HG02943 (cell line): Measurements from ENCODE around the gene CELA1.
"Not testable (repeated sequence)": the region's sequence is repeated elsewhere in the genome, so short reads cannot be mapped to it uniquely, and the experiment has no call there.

ENCODE experiments used
- ATAC-seq: cut with Tn5 transposase; IDR thresholded peaks from one replicate; pipeline ENCODE4 v1.9.1; 2021; ENCODE audit warnings: mild to moderate bottlenecking, low read depth, moderate library complexity; ENCODE audit not compliant: unreplicated experiment

CELA1 gene

GRCh38 chr12:51320695-51321320 lies 25.7 kb downstream of the CELA1 start:
- no peak for ATAC-seq

GRCh38 chr12:51320311-51320694 lies 26.2 kb downstream of the CELA1 start:
- no peak for ATAC-seq

- no peak for ATAC-seq
Observed at GRCh38 chr12:51318846-51319599, 27.5 kb downstream of the CELA1 start.

DNA sequence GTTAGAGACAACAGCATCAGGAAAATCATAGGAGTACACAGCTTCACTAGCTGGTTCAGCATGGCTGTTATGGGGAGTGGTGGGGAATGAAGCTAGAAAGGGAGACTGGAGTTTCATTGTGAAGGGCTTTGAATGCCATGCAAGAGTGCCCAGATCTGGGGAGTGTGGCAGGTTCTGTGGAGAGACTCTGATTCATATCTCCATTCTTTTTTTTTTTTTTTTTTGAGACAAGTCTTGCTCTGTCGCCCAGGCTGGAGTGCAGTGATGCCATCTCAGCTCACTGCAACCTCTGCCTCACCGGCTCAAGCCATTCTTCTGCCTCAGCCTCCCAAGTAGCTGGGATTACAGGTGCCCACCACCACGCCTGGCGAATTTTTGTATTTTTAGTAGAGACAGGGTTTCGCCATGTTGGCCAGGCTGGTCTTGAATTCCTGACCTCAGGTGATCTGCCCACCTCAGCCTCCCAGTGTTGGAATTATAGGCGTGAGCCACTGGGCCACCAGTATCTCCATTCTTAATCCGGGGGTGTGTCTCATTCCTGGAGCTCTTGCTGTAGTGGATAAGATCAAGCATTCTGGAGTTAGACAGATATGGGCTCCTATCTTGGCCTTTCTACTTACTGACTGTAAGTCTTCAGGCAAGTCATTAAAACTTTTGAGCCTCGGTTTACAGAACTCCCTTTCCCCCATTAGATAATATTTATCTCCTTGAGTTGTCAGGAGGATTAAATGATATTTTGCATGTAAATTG lies 28.2 kb downstream of the CELA1 start:
- not testable (repeated sequence) for ATAC-seq

GRCh38 chr12:51311389-51311788 lies 35.1 kb downstream of the CELA1 start:
- ATAC-seq, result no peak

DNA sequence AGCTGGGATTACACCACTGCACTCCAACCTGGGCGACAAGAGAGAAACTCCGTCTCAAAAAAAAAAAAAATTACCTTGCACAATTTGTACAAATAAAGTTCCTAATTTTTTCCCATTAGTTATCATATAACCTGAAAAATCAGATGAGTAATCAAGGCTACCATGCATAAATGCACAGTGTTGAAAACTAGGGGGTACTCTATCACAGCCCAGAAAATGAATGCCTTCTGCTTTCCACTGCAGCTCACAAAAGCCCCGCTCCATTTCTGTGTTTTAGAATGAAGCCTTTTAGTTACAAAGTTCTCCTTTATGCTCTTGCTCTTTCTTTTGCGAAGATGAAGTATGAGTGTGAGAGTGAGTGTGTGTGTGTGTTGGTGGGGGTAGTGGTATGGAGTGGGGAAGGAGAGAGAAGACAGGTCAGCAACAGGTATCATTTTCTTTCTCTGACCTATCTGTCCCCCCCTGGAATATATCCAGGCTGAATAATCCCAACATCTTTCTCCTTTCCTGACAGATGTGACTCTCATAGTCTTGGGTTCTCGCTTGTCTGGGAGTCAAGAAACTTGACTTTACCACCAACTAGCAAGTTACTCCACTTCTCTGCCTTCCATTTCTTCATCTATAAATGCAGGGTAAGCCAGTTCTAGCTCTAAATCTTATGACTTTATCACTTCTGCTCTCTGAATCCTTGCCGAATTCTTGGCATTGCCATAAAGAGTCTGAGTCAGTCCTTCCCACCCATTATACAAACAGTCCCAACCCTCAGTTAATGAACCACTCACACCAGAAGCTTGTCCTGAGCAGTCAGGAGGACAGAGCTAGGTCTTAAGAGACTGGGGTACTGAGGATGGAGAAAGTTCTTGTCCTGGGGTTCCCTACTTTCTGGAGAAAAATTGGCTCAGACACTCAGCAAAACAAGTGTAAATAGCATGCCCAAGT lies 38.6 kb downstream of the CELA1 start:
- ATAC-seq, result no peak

- ATAC-seq, result no peak
Observed at GRCh38 chr12:51306507-51306906, 40.0 kb downstream of the CELA1 start.

GRCh38 chr12:51300768-51301167 lies 45.7 kb downstream of the CELA1 start:
- not testable (repeated sequence) for ATAC-seq

GRCh38 chr12:51295651-51296050 lies 50.8 kb downstream of the CELA1 start:
- no peak for ATAC-seq

- ATAC-seq, result not testable (repeated sequence)
Observed at GRCh38 chr12:51294097-51294496, 52.4 kb downstream of the CELA1 start.

DNA sequence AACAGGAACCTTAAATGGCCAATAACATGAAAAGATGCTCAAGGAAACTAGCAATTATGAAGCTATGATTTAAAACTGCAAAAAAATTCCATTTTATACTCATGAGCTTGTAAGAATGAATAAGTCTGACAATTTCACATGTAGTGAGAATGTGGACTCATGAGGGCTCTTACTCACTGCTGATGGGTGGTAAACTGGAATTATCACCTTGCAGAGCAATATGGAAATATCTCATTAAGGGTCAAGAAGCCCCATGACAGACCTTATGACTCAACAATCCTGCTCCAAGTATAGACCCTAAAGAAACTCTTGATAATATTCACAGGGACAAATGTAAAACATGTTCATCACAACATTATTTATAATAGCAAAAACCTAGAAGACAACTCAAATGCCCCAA lies 52.8 kb downstream of the CELA1 start:
- ATAC-seq, result no peak

- not testable (repeated sequence) for ATAC-seq
Observed at GRCh38 chr12:51291603-51292513, 54.6 kb downstream of the CELA1 start.

DNA sequence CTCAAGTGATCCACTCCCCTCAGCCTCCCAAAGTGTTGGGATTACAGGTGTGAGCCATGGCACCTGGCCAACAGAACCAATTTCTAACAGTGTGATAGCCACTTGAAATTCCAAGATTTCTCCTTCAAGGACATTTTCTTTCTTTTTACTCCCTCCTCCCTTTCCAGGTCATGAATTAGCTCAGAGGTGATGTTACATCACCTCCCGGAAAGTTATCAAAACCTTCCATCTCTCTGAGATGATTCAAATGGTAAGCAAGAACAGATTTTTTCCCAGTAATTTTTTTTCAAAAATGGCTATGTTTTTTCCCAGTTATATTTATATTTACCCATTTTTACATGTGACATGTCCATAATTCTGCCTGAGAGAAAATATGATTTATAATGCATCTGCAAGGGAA lies 60.6 kb downstream of the CELA1 start:
- no peak for ATAC-seq

GRCh38 chr12:51281202-51281924 lies 65.1 kb downstream of the CELA1 start:
- no peak for ATAC-seq
